IMR-90 (cell line): Measurements from ENCODE around the gene ANKRD40CL.

ENCODE experiments used
- CHD1 ChIP-seq: IDR thresholded peaks from 2 replicates; pipeline ENCODE4 v1.6.1; 2012; ENCODE audit warnings: low read depth, low read length, improper control_type of control experiment
- POLR2A ChIP-seq: IDR thresholded peaks from 2 replicates; pipeline ENCODE4 v1.6.1; 2012; ENCODE audit warnings: mild to moderate bottlenecking, low read depth, low read length

DNA sequence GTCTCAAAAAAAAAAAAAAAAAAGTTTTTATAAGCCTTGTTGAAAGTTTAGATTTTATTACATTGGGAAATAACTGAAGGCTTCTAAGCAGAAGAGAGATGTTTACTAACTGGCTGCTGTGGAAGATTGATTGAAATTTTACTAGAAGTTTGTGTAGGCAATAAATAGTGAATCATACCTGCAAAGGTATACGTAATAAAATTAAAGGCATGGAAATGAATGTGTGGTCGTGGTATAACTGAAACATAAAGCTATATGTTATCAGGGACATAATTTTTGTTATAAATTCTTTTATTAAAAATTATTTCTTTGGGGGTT is 39.2 kb downstream of the ANKRD40CL start:
- no peak for TF ChIP-seq POLR2A
- TF ChIP-seq CHD1 = no peak
